Activated naive CD8-positive, alpha-beta T cell treated with anti-CD3 and anti-CD28 coated beads, Interleukin-2, amount 50 U/mL, for 24 hours (primary cell): ENCODE measurements around the gene NR1H3.

ENCODE experiments used
- ATAC-seq: fragments of 150-1000 bp; cut with Tn5 transposase; one replicate; pipeline ENCODE4 v1.10.0; 2021
- DNase-seq: peaks from one replicate; pipeline ENCODE4 v3.0.0; 2021
- H3K27ac Mint-ChIP-seq: one replicate; pipeline ENCODE4 v1.8.0; 2021; ENCODE audit warnings: mild to moderate bottlenecking, mixed read lengths
- H3K27me3 Mint-ChIP-seq: one replicate; pipeline ENCODE4 v1.8.0; 2021; ENCODE audit warnings: mixed read lengths
- H3K36me3 Mint-ChIP-seq: one replicate; pipeline ENCODE4 v1.8.0; 2021; ENCODE audit warnings: low read depth, mixed read lengths
- H3K4me1 Mint-ChIP-seq: one replicate; pipeline ENCODE4 v1.8.0; 2021; ENCODE audit warnings: mixed read lengths
- H3K4me3 Mint-ChIP-seq: one replicate; pipeline ENCODE4 v1.8.0; 2021; ENCODE audit warnings: mild to moderate bottlenecking, moderate library complexity, mixed read lengths
- H3K9me3 Mint-ChIP-seq: one replicate; pipeline ENCODE4 v1.8.0; 2021; ENCODE audit warnings: mixed read lengths

The NR1H3 gene

DNA sequence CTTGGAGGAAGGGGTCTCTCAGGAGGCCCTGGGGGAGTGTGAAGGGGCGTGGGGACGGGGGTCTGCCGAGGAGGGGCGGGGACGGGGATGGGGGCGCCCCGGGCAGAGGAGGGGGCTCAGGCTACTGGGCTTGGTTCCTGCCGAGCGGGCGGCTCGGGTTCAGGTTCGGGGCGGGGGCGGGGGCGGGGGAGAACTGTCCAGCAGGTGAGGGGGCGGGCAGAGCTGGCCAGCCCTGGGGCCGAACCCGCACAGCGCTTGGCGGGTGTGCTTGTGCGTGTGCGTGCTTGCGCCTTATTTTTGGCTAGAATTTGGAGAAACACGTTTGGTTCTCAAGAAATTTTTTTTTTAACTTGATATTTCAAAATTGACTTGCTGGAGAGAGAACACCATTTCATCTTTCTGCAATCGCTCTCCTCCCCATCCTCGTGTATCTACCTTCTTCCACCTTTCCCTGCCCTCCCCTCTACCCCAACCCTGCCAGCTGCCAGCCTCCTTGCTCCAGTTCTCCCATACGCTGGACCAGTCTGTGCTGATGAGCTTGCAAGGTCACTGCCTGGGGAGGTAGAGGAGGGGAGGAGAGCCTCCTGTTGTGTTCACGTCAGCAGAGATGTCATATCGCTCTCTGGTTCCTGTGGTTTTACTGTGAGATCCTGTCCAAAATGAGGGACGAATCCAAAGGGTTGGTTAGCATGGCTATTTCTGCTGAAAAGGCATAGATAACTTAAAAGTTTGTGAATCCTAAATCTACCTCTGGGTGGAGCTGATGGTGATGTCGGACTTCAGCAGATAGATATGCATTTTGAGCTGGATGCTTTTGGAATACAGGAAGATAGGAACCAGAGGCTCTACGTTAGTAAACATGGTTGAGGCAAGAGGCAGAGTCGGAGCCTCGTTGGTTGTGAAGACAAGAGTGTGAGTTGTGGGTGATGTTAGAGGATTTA lies 12.8 kb downstream of the NR1H3 start:
- ATAC-seq, result no peak
- Mint-ChIP-seq H3K27ac (peak overlapping the region; percentile 86), H3K27me3 (no peaks in the 10 kb centered on the region), H3K4me1 (peaks cover 60% of the 10 kb centered on the region), H3K4me3 (peak overlapping the region; percentile 86), H3K9me3 (no peaks in the 10 kb centered on the region), H3K36me3 (peaks cover 14% of the 10 kb centered on the region)
- no peak for DNase-seq

DNA sequence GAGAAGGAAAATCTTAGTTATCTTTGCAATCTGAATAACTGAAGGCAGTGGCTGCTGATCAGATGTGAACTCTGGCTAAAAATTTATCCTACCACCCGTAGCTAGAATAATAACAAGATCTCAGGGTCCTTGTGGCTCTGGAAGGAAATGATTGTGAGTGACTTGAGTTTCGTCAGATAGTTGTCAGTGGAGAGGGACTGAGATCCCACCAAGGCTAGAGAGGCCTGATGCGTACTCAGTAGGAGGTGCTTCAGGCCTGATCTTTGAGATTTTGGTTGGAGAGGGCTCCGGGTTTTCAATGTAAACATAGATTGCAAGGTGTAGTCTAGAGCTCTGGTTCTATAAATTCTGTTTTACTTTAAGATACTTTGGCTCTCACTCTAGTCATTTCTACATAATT lies 13.5 kb downstream of the NR1H3 start:
- Mint-ChIP-seq H3K27ac (peak overlapping the region; percentile 86), H3K9me3 (no peaks in the 10 kb centered on the region), H3K4me3 (peak overlapping the region; percentile 86), H3K4me1 (peaks cover 52% of the 10 kb centered on the region), H3K27me3 (no peaks in the 10 kb centered on the region), H3K36me3 (peaks cover 18% of the 10 kb centered on the region)
- no peak for ATAC-seq
- no peak for DNase-seq

GRCh38 chr11:47271961-47272661 lies 14.3 kb downstream of the NR1H3 start:
- Mint-ChIP-seq H3K4me1 (peaks cover 48% of the 10 kb centered on the region), H3K4me3 (peak overlapping the region; percentile 86), H3K27me3 (no peaks in the 10 kb centered on the region), H3K27ac (peak overlapping the region; percentile 86), H3K36me3 (peaks cover 26% of the 10 kb centered on the region), H3K9me3 (no peaks in the 10 kb centered on the region)
- DNase-seq (no peak), ATAC-seq (no peak)

- peaks cover 28% of the 10 kb centered on the region for H3K36me3 Mint-ChIP-seq
- no peak overlapping the region for H3K4me3 Mint-ChIP-seq
- no peaks in the 10 kb centered on the region for H3K27me3 Mint-ChIP-seq
- H3K9me3 Mint-ChIP-seq, result no peaks in the 10 kb centered on the region
- DNase-seq (no peak), ATAC-seq (no peak)
- no peak overlapping the region for H3K27ac Mint-ChIP-seq
- peaks cover 47% of the 10 kb centered on the region for H3K4me1 Mint-ChIP-seq
Observed at GRCh38 chr11:47272706-47273105, 14.9 kb downstream of the NR1H3 start.

DNA sequence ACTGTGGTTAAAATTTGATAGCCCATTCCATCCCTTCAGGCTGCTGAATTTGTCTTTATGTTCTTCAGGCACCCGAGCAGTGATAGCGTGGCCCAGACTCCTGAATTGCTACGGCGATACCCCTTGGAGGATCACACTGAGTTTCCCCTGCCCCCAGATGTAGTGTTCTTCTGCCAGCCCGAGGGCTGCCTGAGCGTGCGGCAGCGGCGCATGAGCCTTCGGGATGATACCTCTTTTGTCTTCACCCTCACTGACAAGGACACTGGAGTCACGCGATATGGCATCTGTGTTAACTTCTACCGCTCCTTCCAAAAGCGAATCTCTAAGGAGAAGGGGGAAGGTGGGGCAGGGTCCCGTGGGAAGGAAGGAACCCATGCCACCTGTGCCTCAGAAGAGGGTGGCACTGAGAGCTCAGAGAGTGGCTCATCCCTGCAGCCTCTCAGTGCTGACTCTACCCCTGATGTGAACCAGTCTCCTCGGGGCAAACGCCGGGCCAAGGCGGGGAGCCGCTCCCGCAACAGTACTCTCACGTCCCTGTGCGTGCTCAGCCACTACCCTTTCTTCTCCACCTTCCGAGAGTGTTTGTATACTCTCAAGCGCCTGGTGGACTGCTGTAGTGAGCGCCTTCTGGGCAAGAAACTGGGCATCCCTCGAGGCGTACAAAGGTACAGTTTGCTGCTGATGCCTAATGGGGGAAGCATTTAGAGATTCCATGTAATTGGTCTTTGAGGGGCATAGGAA lies 16.9 kb downstream of the NR1H3 start:
- Mint-ChIP-seq H3K4me3 (no peak overlapping the region), H3K4me1 (peaks cover 31% of the 10 kb centered on the region), H3K27ac (no peak overlapping the region), H3K9me3 (no peaks in the 10 kb centered on the region), H3K27me3 (no peaks in the 10 kb centered on the region), H3K36me3 (peaks cover 39% of the 10 kb centered on the region)
- ATAC-seq, result no peak
- no peak for DNase-seq

GRCh38 chr11:47276923-47277322 lies 19.1 kb downstream of the NR1H3 start:
- Mint-ChIP-seq H3K9me3 (no peaks in the 10 kb centered on the region), H3K4me1 (peaks cover 18% of the 10 kb centered on the region), H3K27ac (no peak overlapping the region), H3K36me3 (peaks cover 46% of the 10 kb centered on the region), H3K4me3 (no peak overlapping the region), H3K27me3 (no peaks in the 10 kb centered on the region)
- no peak for DNase-seq
- ATAC-seq, result no peak

- Mint-ChIP-seq H3K9me3 (no peaks in the 10 kb centered on the region), H3K4me3 (no peak overlapping the region), H3K36me3 (peaks cover 49% of the 10 kb centered on the region), H3K4me1 (peaks cover 7% of the 10 kb centered on the region), H3K27ac (no peak overlapping the region), H3K27me3 (no peaks in the 10 kb centered on the region)
- DNase-seq (no peak), ATAC-seq (no peak)
Observed at GRCh38 chr11:47278058-47278457, 20.3 kb downstream of the NR1H3 start.

DNA sequence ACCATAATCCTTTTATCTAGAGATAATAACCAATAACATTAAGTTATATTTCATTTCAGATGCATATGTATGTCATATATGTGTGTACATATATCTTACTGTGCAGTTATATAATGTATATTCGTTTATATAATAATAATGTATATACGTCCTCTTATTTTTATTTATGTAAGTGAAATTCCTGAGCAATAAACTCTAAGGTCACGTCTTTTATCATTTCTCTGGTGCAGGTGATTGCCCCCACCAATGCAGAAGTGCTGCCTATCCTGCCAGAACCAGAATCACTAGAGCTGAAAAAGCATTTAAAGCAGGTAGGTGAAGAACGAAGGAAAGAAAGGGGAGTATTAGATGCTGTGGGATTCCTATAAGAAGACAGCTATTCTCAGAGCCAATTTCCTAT lies 21.0 kb downstream of the NR1H3 start:
- Mint-ChIP-seq H3K4me3 (no peak overlapping the region), H3K9me3 (no peaks in the 10 kb centered on the region), H3K36me3 (peaks cover 46% of the 10 kb centered on the region), H3K27ac (no peak overlapping the region), H3K27me3 (no peaks in the 10 kb centered on the region), H3K4me1 (peaks cover 4% of the 10 kb centered on the region)
- ATAC-seq (no peak), DNase-seq (no peak)

DNA sequence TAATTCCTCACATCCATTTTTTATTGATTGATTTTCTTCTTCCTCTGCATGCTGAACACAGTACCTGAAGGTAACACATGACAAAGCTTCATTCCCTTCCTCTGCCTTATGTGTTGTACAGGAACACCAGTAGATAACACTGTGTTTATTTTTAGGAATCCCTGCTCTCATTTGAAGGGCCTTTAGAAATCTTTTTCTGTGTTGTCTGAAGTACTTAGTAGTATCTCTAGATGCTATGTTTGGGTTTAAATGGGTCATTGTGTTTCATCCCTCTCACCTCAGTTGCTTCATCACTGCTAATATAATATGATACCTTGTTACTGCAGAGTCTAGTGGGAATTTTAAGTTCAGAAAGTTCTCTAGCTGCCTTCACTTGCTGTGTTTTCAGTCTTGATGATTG lies 22.3 kb downstream of the NR1H3 start:
- Mint-ChIP-seq H3K27ac (no peak overlapping the region), H3K36me3 (peaks cover 44% of the 10 kb centered on the region)
- ATAC-seq, result no peak

DNA sequence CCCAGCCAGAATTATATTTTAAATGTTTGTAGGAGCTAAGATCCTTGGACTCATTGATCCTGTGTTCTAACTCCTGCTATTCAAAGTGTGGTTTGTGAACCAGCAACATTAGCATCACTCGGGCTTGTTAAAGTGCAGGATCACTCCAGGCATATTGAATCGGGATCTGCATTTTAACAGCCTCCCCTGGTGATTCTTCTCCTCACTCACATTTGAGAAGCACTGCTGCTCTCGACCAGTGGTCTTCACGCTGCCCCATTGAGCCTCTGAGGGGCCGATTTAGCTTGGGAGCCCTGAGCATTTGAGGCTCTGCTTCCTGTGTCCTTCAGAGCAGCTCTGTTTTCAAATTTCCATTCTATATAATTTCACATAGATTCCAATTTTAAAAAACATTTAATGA lies 23.1 kb downstream of the NR1H3 start:
- no peaks in the 10 kb centered on the region for H3K9me3 Mint-ChIP-seq
- no peak overlapping the region for H3K4me3 Mint-ChIP-seq
- ATAC-seq (no peak), DNase-seq (no peak)
- no peaks in the 10 kb centered on the region for H3K4me1 Mint-ChIP-seq
- H3K36me3 Mint-ChIP-seq, result peaks cover 49% of the 10 kb centered on the region
- no peaks in the 10 kb centered on the region for H3K27me3 Mint-ChIP-seq
- no peak overlapping the region for H3K27ac Mint-ChIP-seq

More for the DNA sequence above, 22.3 kb downstream of the NR1H3 start:
- Mint-ChIP-seq H3K27me3 (no peaks in the 10 kb centered on the region), H3K9me3 (no peaks in the 10 kb centered on the region), H3K4me1 (no peaks in the 10 kb centered on the region), H3K4me3 (no peak overlapping the region)
- no peak for DNase-seq

GRCh38 chr11:47282462-47282861 lies 24.7 kb downstream of the NR1H3 start:
- no peak for DNase-seq
- peaks cover 43% of the 10 kb centered on the region for H3K36me3 Mint-ChIP-seq
- H3K4me3 Mint-ChIP-seq, result no peak overlapping the region
- H3K4me1 Mint-ChIP-seq, result no peaks in the 10 kb centered on the region
- H3K27me3 Mint-ChIP-seq, result no peaks in the 10 kb centered on the region
- ATAC-seq, result no peak
- no peaks in the 10 kb centered on the region for H3K9me3 Mint-ChIP-seq
- H3K27ac Mint-ChIP-seq, result no peak overlapping the region

- H3K4me1 Mint-ChIP-seq, result no peaks in the 10 kb centered on the region
- ATAC-seq, result no peak
- no peak for DNase-seq
- H3K27me3 Mint-ChIP-seq, result no peaks in the 10 kb centered on the region
- H3K9me3 Mint-ChIP-seq, result no peaks in the 10 kb centered on the region
- H3K27ac Mint-ChIP-seq, result no peak overlapping the region
- no peak overlapping the region for H3K4me3 Mint-ChIP-seq
- H3K36me3 Mint-ChIP-seq, result peaks cover 45% of the 10 kb centered on the region
Observed at GRCh38 chr11:47284151-47284550, 26.4 kb downstream of the NR1H3 start.

GRCh38 chr11:47285969-47286770 lies 28.4 kb downstream of the NR1H3 start:
- Mint-ChIP-seq H3K27ac (no peak overlapping the region), H3K4me3 (no peak overlapping the region), H3K9me3 (no peaks in the 10 kb centered on the region), H3K27me3 (no peaks in the 10 kb centered on the region), H3K36me3 (peaks cover 58% of the 10 kb centered on the region), H3K4me1 (no peaks in the 10 kb centered on the region)
- ATAC-seq (no peak), DNase-seq (no peak)

DNA sequence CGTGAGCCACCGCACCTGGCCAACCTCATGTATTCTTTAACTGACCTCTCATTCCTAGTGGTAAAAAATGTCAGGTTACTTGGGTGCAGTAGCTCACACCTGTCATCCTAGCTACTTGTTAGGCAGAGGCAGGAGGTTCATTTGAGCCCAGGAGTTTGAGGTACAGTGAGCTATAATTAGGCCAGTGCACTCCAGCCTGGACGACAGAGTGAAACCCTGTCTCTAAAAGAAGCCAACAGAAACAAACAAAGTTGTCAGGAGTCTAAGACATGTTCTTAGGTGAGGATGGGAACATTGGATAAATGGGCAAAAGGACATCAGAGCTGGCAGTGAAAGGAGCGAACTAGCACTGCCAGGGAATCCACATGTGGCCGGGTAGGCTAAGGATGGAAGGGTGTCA lies 30.3 kb downstream of the NR1H3 start:
- Mint-ChIP-seq H3K36me3 (peaks cover 67% of the 10 kb centered on the region), H3K4me1 (no peaks in the 10 kb centered on the region), H3K27ac (no peak overlapping the region), H3K4me3 (no peak overlapping the region), H3K27me3 (no peaks in the 10 kb centered on the region), H3K9me3 (no peaks in the 10 kb centered on the region)
- DNase-seq (no peak), ATAC-seq (no peak)
